MCF 10A (cell line): ENCODE measurements around the gene CCDC136. TPM values are rescaled to one million over a fixed set of nuclear protein-coding genes. Genes with fewer than 3 reads are reported as not detected.

Source experiments
- BruUV-seq: library from RNA; stranded (reverse); fragments of 400-500 nt; replicated peaks from 2 replicates; lab custom pipeline; 2021; lab: Mats Ljungman, UMichigan
- CTCF ChIA-PET: fragments of 300-600 bp; sonication (Branson Sonifier 250); formaldehyde crosslinking; extraction: SDS; loops from one replicate; lab custom pipeline; 2021; ENCODE audit warnings: antibody characterized with exemption, inconsistent platforms; lab: Yijun Ruan, JAX
- POLR2A ChIA-PET: fragments of 300-600, 350-650 bp; sonication (Branson Sonifier 250); formaldehyde crosslinking; extraction: SDS; loops from one replicate; lab custom pipeline; 2020; ENCODE audit warnings: antibody characterized with exemption, inconsistent platforms; lab: Yijun Ruan, JAX
- DNase-seq: peaks from one replicate; pipeline ENCODE4 v3.0.0-alpha.2; 2018; ENCODE audit not compliant: unreplicated experiment
- H3K27ac Mint-ChIP-seq: one replicate; pipeline ENCODE4 v1.8.0; 2022; ENCODE audit warnings: mild to moderate bottlenecking, low read depth, mixed read lengths; ENCODE audit not compliant: unreplicated experiment
- H3K27me3 Mint-ChIP-seq: one replicate; pipeline ENCODE4 v1.8.0; 2022; ENCODE audit warnings: mixed read lengths; ENCODE audit not compliant: insufficient read depth, unreplicated experiment
- H3K36me3 Mint-ChIP-seq: one replicate; pipeline ENCODE4 v1.8.0; 2022; ENCODE audit warnings: mild to moderate bottlenecking, moderate library complexity, mixed read lengths; ENCODE audit not compliant: insufficient read depth, unreplicated experiment
- H3K4me1 Mint-ChIP-seq: one replicate; pipeline ENCODE4 v1.8.0; 2022; ENCODE audit warnings: mixed read lengths; ENCODE audit not compliant: insufficient read depth, unreplicated experiment
- H3K4me3 Mint-ChIP-seq: one replicate; pipeline ENCODE4 v1.8.0; 2022; ENCODE audit warnings: mild to moderate bottlenecking, moderate library complexity, mixed read lengths; ENCODE audit not compliant: unreplicated experiment
- H3K9me3 Mint-ChIP-seq: one replicate; pipeline ENCODE4 v1.8.0; 2022; ENCODE audit warnings: mixed read lengths; ENCODE audit not compliant: unreplicated experiment
- intact Hi-C: fragments of 100-400 bp; cut with micrococcal nuclease; formaldehyde crosslinking; loops from 2 replicates; pipeline ENCODE4 v1.14.1; 2022
- total RNA-seq: library from RNA; stranded (reverse); gene quantifications from 2 replicates; pipeline ENCODE4 v1.2.3, GENCODE V29; 2022
- TF ChIP-seq, protein P1 (sequence below): fragments of 200-600 bp; IDR thresholded peaks from one replicate; pipeline ENCODE4 v1.8.0; 2022; ENCODE audit warnings: antibody characterized with exemption, mild to moderate bottlenecking; ENCODE audit not compliant: unreplicated experiment

CCDC136 gene
- total RNA-seq, 1 experiment from 2014 or later, result 3.5 TPM

DNA sequence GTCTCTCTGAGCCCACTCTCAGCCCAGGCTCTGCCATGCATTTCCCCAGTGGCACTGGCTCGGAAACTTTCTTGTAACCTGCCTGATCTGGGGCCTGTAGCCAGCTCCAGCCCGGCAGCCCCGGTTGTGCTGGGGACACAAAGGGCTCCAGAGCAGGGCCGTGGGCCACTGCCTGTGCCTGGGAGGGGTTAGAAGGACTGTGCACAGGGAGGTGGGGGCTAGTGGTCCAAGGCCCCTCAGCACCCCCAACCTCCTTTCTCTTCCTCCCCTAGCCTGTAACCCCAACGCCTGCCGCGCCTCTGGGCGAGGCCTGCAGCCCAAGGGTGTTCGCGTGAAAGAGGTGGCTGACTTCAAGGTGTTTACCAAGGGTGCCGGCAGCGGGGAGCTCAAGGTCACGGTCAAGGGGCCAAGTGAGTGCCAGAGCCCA lies 48.0 kb downstream of the CCDC136 start:
- Mint-ChIP-seq H3K27me3 (no peaks in the 10 kb centered on the region), H3K36me3 (no peaks in the 10 kb centered on the region), H3K4me1 (no peaks in the 10 kb centered on the region), H3K9me3 (no peaks in the 10 kb centered on the region), H3K27ac (no peak overlapping the region), H3K4me3 (no peak overlapping the region)
- TF ChIP-seq, protein P1, sequence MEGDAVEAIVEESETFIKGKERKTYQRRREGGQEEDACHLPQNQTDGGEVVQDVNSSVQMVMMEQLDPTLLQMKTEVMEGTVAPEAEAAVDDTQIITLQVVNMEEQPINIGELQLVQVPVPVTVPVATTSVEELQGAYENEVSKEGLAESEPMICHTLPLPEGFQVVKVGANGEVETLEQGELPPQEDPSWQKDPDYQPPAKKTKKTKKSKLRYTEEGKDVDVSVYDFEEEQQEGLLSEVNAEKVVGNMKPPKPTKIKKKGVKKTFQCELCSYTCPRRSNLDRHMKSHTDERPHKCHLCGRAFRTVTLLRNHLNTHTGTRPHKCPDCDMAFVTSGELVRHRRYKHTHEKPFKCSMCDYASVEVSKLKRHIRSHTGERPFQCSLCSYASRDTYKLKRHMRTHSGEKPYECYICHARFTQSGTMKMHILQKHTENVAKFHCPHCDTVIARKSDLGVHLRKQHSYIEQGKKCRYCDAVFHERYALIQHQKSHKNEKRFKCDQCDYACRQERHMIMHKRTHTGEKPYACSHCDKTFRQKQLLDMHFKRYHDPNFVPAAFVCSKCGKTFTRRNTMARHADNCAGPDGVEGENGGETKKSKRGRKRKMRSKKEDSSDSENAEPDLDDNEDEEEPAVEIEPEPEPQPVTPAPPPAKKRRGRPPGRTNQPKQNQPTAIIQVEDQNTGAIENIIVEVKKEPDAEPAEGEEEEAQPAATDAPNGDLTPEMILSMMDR, result no peak
- intact Hi-C loops, result no loop called here
- no peak for DNase-seq
- ChIA-PET CTCF (interaction anchor here (0.5 to 1.3 kb wide), 2 partner anchors 23 to 387 kb away, joined by 3 to 4 read pairs; partner anchors contain the start of gene ATP6V1F), POLR2A (no interaction called here)
- BruUV-seq, result no TSS peak

DNA sequence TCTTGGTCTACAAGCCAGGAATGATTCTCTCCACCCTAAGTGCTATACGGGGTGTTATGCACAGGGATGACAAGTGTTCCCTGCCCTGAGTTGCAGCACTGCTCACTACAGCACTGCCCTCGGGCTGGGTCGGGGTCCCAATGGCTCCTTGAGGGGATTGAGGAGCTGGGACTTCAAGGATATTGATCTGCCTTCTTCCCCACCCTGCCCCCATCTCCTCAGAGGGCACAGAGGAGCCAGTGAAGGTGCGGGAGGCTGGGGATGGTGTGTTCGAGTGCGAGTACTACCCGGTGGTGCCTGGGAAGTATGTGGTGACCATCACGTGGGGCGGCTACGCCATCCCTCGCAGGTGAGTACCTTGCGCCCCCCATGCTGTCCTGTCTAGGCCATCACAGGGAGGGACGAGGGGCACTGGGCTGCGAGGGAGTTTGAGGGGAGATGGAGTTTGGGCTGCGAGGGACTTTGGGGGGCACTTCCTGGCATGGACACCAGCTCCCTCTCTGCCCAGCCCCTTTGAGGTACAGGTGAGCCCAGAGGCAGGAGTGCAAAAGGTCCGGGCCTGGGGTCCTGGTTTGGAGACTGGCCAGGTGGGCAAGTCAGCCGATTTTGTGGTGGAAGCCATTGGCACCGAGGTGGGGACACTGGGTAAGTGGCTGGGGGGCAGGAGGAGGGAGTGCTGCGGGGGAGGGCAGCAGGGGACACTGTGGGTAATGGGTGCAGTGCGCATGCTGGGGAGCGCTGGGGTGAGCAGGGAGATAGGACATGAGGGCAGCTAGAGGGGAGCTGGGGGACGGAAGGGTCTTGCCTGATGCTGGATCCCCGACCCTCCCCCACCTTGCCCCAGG lies 48.8 kb downstream of the CCDC136 start:
- TF ChIP-seq, protein P1, result no peak
- no peaks in the 10 kb centered on the region for H3K36me3 Mint-ChIP-seq
- CTCF ChIA-PET, result interaction anchor here (0.5 to 1.3 kb wide), 3 partner anchors 22 to 388 kb away, joined by 3 to 4 read pairs (median 4); partner anchors contain the start of gene ATP6V1F

DNA sequence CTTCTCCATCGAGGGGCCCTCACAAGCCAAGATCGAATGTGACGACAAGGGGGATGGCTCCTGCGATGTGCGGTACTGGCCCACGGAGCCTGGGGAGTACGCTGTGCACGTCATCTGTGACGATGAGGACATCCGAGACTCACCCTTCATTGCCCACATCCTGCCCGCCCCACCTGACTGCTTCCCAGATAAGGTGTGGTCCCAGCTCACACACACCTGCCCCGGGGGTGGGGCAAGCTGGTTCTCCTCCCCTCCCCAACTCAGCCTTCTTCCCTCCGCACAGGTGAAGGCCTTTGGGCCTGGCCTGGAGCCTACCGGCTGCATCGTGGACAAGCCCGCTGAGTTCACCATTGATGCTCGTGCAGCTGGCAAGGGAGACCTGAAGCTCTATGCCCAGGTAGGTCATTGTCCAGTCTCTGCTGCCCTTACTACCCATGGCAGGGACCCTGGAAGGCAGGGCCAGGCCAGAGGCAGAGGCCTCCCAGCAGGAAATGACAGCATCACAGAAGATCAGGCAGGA lies 49.5 kb downstream of the CCDC136 start:
- Mint-ChIP-seq H3K27me3 (no peaks in the 10 kb centered on the region), H3K4me3 (no peak overlapping the region), H3K4me1 (no peaks in the 10 kb centered on the region), H3K27ac (no peak overlapping the region), H3K9me3 (no peaks in the 10 kb centered on the region), H3K36me3 (no peaks in the 10 kb centered on the region)
- TF ChIP-seq, protein P1, result no peak
- BruUV-seq, result no TSS peak
- ChIA-PET CTCF (no interaction called here), POLR2A (no interaction called here)
- intact Hi-C loops, result no loop called here
- DNase-seq, result no peak

More for the DNA sequence above, 48.8 kb downstream of the CCDC136 start:
- Mint-ChIP-seq H3K9me3 (no peaks in the 10 kb centered on the region), H3K4me3 (no peak overlapping the region), H3K4me1 (no peaks in the 10 kb centered on the region), H3K27ac (no peak overlapping the region), H3K27me3 (no peaks in the 10 kb centered on the region)
- DNase-seq, result no peak
- no TSS peak for BruUV-seq
- POLR2A ChIA-PET, result no interaction called here
- intact Hi-C loops, result no loop called here

DNA sequence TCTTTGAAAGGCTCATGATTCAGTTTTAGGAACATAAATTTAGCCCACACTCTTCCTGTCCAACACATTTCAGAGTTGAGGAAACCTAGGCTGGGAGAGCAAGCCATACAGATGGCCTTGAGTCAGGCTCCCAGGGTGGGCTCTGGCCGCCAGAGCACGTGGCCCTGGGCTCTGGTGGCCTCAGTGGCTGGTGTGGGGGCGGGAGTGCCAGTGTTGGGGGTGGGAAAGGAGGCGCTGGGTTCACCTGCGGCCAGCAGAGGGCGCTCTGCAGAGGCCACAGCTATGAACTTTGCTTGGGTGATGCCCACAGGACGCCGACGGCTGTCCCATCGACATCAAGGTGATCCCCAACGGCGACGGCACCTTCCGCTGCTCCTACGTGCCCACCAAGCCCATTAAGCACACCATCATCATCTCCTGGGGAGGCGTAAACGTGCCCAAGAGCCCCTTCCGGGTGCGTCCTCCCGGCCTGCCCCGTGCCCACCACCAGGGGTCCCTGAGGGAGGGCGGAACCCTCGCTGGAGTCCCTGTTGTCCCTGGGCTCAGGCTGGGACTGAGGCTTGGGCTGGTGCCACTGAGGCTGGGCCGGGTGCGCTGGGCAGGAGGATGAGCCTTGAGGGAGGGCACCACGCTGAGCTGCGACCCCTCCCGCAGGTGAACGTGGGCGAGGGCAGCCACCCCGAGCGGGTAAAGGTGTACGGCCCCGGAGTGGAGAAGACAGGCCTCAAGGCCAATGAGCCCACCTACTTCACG lies 50.3 kb downstream of the CCDC136 start:
- no peaks in the 10 kb centered on the region for H3K4me1 Mint-ChIP-seq
- H3K36me3 Mint-ChIP-seq, result no peaks in the 10 kb centered on the region
- no peak overlapping the region for H3K27ac Mint-ChIP-seq
- TF ChIP-seq, protein P1, result peak; percentile 74
- DNase-seq, result peak; percentile 47
- POLR2A ChIA-PET, result no interaction called here
- CTCF ChIA-PET, result interaction anchor here (0.7 to 1.1 kb wide), 2 partner anchors 18 to 40 kb away, joined by 3 to 5 read pairs; no protein-coding TSS in a partner anchor
- no peak overlapping the region for H3K4me3 Mint-ChIP-seq
- H3K9me3 Mint-ChIP-seq, result no peaks in the 10 kb centered on the region
- no peaks in the 10 kb centered on the region for H3K27me3 Mint-ChIP-seq
- intact Hi-C loops, result no loop called here
- no TSS peak for BruUV-seq
